ENCODE data around the gene ZCCHC24.

The ZCCHC24 gene

DNA sequence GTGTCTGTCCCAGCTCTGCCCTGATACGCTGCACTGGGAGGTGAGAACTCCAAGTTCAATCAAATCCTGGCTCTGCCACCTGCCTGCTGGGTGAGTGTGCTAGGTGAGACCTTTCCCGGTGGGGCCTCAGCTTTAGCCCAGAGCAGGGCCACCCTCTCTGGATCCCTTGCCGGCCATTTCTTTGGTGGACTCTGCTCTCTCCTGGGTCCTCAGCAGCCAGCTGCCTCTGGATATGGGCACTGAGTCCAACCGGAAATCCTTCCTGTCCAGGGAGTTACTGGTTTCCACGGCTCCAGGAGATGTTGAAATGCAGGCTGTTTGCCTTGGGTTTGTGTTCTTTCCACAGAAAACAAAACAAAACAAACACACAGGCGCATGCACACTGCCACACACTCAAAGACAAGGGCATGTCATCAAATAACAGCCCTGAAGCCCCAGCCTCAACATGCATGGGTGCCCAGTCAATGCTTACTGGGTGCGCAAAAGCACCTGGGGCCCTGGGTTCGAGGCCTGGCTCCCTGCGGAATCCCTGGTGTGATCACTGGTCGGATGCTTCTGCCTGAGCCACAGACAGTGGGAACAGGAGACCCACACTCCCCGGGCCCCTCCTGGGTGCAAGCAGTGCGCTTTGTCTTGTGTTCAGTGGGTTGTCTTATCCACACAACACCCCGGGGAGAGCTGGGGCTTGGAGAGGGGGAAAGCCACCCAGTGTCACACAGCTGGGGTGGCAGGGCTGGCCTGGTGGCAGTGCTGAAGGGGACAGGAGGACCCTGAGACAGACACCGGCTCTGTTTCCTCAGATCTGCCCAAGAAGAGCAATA is 65.1 kb downstream of the ZCCHC24 start:
- no peak for DNase-seq

DNA sequence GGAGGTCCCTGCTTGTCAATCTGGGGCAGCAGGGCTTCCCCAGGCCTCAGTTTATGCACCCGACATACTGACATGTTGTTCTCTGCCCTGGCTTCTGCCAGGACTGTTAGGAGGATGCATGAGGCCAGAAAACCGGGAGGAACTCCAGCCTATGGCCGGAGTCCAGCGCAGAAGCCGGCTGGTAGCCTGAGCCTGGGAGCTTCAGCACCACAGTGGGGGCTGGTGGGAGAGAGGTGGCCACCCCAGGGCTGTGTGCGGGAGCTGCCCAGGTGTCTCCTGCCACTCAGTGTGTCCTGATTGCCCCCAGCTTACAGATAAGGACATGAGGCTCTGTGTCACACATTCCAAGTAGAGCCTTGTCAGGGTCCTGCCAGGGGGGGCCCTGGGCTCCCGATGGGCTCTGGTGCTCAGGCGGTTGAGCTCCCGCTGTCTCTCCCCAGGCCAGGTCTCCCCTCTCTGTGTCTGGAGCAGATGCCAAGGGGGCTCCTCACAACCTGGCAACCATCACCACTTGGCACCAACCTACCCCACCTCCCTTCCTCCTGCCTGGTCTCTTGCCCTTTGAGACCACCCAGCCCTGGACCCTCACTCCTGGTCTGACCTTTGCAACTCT is 65.8 kb downstream of the ZCCHC24 start:
- DNase-seq = no peak

GRCh38 chr10:79378647-79379511 is 66.5 kb downstream of the ZCCHC24 start:
- DNase-seq = no peak

- DNase-seq = no peak
Measured at GRCh38 chr10:79378383-79378646, 67.1 kb downstream of the ZCCHC24 start.

DNA sequence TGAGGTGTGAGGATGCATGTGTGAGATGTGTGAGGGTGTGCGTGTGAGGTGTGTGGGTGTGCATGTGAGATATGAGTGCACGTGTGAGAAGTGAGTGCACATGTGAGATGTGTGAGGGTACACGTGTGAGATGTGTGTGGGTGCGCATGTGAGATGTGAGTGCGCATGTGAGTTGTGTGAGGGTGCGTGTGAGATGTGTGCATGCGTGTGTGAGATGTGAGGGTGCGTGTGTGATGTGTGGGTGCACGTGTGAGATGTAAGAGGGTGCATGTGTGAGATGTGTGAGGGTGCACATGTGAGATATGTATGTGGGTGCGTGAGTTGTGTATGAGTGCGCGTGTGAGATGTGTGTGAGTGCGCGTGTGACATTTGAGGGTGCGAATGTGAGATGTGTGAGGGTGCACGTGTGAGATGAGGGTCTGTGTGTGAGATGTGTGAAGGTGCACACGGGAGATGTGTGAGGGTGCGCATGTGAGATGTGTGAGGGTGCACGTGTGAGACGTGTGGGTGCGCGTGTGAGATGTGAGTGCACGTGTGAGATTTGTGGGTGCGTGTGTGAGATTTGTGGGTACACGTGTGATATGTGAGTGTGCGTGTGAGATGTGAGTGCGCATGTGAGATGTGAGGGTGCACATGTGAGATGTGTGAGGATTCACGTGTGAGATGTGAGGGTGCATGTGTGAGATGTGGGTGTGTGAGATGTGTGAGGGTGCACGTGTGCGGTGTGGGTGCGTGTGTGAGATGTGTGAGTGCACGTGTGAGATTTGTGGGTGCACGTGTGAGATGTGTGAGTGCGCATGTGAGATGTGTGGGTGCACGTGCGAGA is 67.7 kb downstream of the ZCCHC24 start:
- DNase-seq = no peak

- no peak for DNase-seq
Measured at GRCh38 chr10:79376751-79377556, 68.5 kb downstream of the ZCCHC24 start.

- no peak for DNase-seq
Measured at GRCh38 chr10:79376078-79376628, 69.3 kb downstream of the ZCCHC24 start.

GRCh38 chr10:79375321-79376077 is 69.9 kb downstream of the ZCCHC24 start:
- DNase-seq = no peak

GRCh38 chr10:79374312-79375191 is 70.9 kb downstream of the ZCCHC24 start:
- peak; percentile 77 for DNase-seq

- no peak for DNase-seq
Measured at GRCh38 chr10:79372871-79373270, 72.6 kb downstream of the ZCCHC24 start.

- no peak for DNase-seq
Measured at GRCh38 chr10:79367426-79368189, 77.8 kb downstream of the ZCCHC24 start.

- no peak for DNase-seq
Measured at GRCh38 chr10:79361726-79362397, 83.6 kb downstream of the ZCCHC24 start.

DNA sequence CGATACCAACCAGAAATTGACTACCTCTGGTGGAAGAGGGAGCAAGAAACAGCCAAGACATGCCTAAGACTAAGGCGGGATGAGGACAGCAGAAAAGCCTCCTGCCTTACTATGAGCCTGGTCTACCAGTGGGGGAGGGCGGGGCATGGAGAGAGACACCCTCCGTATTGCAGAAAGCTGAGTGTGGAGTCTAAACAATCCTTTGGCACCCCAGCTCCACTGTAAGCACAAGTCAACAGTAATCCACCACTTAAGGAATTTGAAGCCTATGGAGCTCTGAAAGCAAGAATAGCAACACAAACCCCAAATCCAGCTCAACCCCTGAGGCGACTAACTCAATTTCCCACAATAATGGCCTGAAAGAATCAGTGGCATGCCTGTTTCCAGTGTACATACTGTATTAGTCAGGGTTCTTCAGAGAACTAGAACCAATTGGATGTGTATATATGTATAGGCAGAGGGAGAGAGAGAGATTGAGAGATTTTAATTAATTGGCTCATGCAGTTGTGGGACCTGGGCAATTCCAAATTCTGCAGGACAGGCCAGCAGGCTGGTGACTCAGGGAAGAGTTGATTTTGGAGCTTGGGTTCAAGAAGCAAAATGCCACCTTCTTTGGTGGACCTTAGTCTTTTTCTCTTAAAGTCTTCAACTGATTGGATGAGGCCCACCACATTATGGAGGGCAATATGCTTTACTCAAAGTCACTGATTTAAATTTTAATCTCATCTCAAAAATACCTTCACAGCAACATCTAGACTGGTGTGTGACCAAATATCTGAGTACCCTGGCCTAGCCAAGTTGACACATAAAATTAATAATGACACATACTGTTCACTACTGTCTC is 84.7 kb downstream of the ZCCHC24 start:
- DNase-seq = no peak

DNA sequence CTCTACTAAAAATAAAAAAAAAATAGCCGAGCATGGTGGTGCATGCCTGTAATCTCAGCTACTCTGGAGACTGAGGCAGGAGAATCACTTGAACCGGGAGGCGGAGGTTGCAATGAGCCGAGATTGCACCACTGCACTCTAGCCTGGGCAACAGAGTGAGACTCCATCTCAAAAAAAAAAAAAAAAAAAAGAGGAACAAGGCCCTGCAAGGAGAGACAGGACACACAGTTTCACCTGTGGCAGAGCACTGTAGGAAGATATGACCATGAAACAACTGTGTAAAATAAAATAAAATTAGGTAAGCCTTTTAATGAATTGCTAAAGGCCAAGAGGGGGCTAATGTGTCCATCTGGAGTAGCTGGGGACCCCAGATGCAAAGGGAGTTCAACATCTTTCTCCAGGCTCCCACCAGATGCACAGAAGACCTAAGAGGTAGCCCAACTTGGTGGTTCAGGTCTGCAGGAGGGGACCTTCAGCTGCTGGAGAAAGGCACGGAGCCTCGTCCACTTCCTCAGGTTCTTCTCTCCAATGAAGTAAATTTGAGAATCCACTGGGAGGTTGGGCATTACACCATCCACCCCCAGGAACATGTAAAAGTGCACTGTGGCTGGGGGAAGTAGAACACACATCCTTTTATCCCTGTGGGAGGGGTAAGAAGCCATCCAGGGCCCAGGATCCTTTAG is 85.5 kb downstream of the ZCCHC24 start:
- no peak for DNase-seq

- no peak for DNase-seq
Measured at GRCh38 chr10:79358811-79359210, 86.6 kb downstream of the ZCCHC24 start.

DNA sequence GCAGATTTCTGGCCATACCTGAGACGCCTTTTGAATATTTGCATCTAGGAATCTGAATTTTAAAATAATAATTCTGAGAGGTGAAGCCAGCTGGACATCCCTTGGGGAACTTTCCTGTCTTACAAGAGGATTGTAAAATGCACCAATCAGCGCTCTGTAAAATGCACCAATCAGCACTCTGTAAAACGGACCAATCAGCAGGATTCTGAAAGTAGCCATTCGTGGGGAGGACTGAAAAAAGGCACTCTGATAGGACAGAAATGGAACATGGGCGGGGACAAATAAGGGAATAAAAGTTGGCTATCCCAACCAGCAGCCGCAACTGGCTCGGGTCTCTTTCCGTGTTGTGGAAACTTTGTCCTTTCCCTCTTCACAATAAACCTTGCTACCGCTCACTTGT is 88.2 kb downstream of the ZCCHC24 start:
- DNase-seq = no peak

- no peak for DNase-seq
Measured at GRCh38 chr10:79356104-79356503, 89.3 kb downstream of the ZCCHC24 start.
